GM21423 (cell line): ENCODE measurements around the gene DHX30.

Experiments
- ATAC-seq: cut with Tn5 transposase; IDR thresholded peaks from one replicate; pipeline ENCODE4 v1.9.1; 2021; ENCODE audit warnings: mild to moderate bottlenecking, moderate library complexity; ENCODE audit not compliant: unreplicated experiment

The DHX30 gene

GRCh38 chr3:47852604-47853602, 50.0 kb downstream of the DHX30 start:
- ATAC-seq: no peak

- no peak for ATAC-seq
These were observed 51.3 kb downstream of the DHX30 start for GRCh38 chr3:47854267-47854666.

- no peak for ATAC-seq
These were observed 52.0 kb downstream of the DHX30 start for GRCh38 chr3:47854720-47855455.

GRCh38 chr3:47855461-47856383, 52.8 kb downstream of the DHX30 start:
- ATAC-seq: no peak

- ATAC-seq: no peak
These were observed 53.7 kb downstream of the DHX30 start for GRCh38 chr3:47856669-47857068.

GRCh38 chr3:47857151-47857550, 54.2 kb downstream of the DHX30 start:
- no peak for ATAC-seq

- ATAC-seq: no peak
These were observed 57.1 kb downstream of the DHX30 start for GRCh38 chr3:47859956-47860605.

- no peak for ATAC-seq
These were observed 60.6 kb downstream of the DHX30 start for GRCh38 chr3:47863391-47864128.

- no peak for ATAC-seq
These were observed 62.3 kb downstream of the DHX30 start for GRCh38 chr3:47865192-47865591.

- no peak for ATAC-seq
These were observed 64.6 kb downstream of the DHX30 start for GRCh38 chr3:47867451-47868044.

- ATAC-seq: no peak
These were observed 65.4 kb downstream of the DHX30 start for GRCh38 chr3:47868306-47868705.

- no peak for ATAC-seq
These were observed 67.2 kb downstream of the DHX30 start for GRCh38 chr3:47870156-47870555.

GRCh38 chr3:47870702-47871260, 67.8 kb downstream of the DHX30 start:
- no peak for ATAC-seq

- no peak for ATAC-seq
These were observed 68.5 kb downstream of the DHX30 start for GRCh38 chr3:47871389-47871788.

GRCh38 chr3:47872916-47873315, 70.0 kb downstream of the DHX30 start:
- no peak for ATAC-seq

- ATAC-seq: no peak
These were observed 71.5 kb downstream of the DHX30 start for GRCh38 chr3:47874438-47874837.

GRCh38 chr3:47874913-47875312, 72.0 kb downstream of the DHX30 start:
- ATAC-seq: no peak

GRCh38 chr3:47877290-47877689, 74.4 kb downstream of the DHX30 start:
- ATAC-seq: no peak

- ATAC-seq: no peak
These were observed 74.8 kb downstream of the DHX30 start for GRCh38 chr3:47877719-47878118.
